Loucy (cell line): ENCODE results near the gene CAMTA2.
A peak's percentile ranks its signal among the peaks of the same experiment; 100 is the strongest.

Experiments used
- H2AFZ ChIP-seq: fragments of 200-600 bp; sonication (generic); 2 replicates; pipeline ENCODE4 v1.6.0; 2016; ENCODE audit warnings: antibody characterized with exemption, mild to moderate bottlenecking, low read length, moderate library complexity
- H3F3A ChIP-seq: fragments of 200-600 bp; 2 replicates; pipeline ENCODE4 v1.6.0; 2016; ENCODE audit warnings: antibody characterized with exemption, low read depth, mild to moderate bottlenecking
- H3K27me3 ChIP-seq: fragments of 200-600 bp; sonication (generic); 2 replicates; pipeline ENCODE4 v1.6.1; 2014; ENCODE audit warnings: low read length, mild to moderate bottlenecking; ENCODE audit not compliant: insufficient read depth, poor library complexity, severe bottlenecking
- H3K36me3 ChIP-seq: fragments of 200-600 bp; sonication (generic); 2 replicates; pipeline ENCODE4 v1.6.1; 2016; ENCODE audit warnings: low read length; ENCODE audit not compliant: insufficient read depth
- H3K4me1 ChIP-seq: fragments of 200-600 bp; sonication (generic); 2 replicates; pipeline ENCODE4 v1.5.1; 2014; ENCODE audit warnings: low read length, mild to moderate bottlenecking; ENCODE audit not compliant: insufficient read depth, poor library complexity, severe bottlenecking
- H3K4me2 ChIP-seq: fragments of 200-600 bp; sonication (generic); 2 replicates; pipeline ENCODE4 v1.6.0; 2014; ENCODE audit warnings: antibody characterized with exemption, low read length, low read depth, mild to moderate bottlenecking; ENCODE audit not compliant: poor library complexity, severe bottlenecking
- H3K4me3 ChIP-seq: fragments of 200-600 bp; sonication (generic); 2 replicates; pipeline ENCODE4 v1.5.1; 2014; ENCODE audit warnings: low read length, mild to moderate bottlenecking, mixed read lengths; ENCODE audit not compliant: poor library complexity, severe bottlenecking
- H3K79me2 ChIP-seq: fragments of 200-600 bp; sonication (generic); 2 replicates; pipeline ENCODE4 v1.6.1; 2014; ENCODE audit warnings: low read length; ENCODE audit not compliant: insufficient read depth
- H3K9ac ChIP-seq: fragments of 200-600 bp; sonication (generic); 2 replicates; pipeline ENCODE4 v1.6.0; 2014; ENCODE audit warnings: mild to moderate bottlenecking, low read depth, low read length, moderate library complexity; ENCODE audit not compliant: poor library complexity, severe bottlenecking
- H3K9me2 ChIP-seq: fragments of 200-600 bp; sonication (generic); replicated peaks from 2 replicates; pipeline ENCODE4 v1.6.1; 2016; ENCODE audit warnings: low read depth, low read length, mixed read lengths
- H3K9me3 ChIP-seq: fragments of 200-600 bp; sonication (generic); 2 replicates; pipeline ENCODE4 v1.6.1; 2014; ENCODE audit warnings: mild to moderate bottlenecking, antibody characterized with exemption, low read length, low read depth; ENCODE audit not compliant: insufficient read depth
- H4K20me1 ChIP-seq: fragments of 200-600 bp; sonication (generic); 2 replicates; pipeline ENCODE4 v1.6.0; 2014; ENCODE audit warnings: antibody characterized with exemption, low read length, mild to moderate bottlenecking; ENCODE audit not compliant: insufficient read depth, poor library complexity, severe bottlenecking
- CTCF ChIP-seq: fragments of 200-600 bp; sonication (generic); conservative IDR thresholded peaks from 2 replicates; pipeline ENCODE4 v1.5.1; 2014; ENCODE audit warnings: mild to moderate bottlenecking, antibody characterized with exemption, low read length
- EZH2phosphoT487 ChIP-seq: fragments of 200-600 bp; IDR thresholded peaks from 2 replicates; pipeline ENCODE4 v1.6.1; 2018; ENCODE audit warnings: antibody characterized with exemption, mild to moderate bottlenecking, moderate library complexity, borderline replicate concordance

Gene CAMTA2

GRCh38 chr17:4986403-4986802, 1.1 kb downstream of the CAMTA2 start:
- H3K36me3 ChIP-seq: peaks cover 5% of the 10 kb centered on the region; the same call in 1 of the 2 replicates
- H3F3A ChIP-seq: no peaks in the 10 kb centered on the region
- peaks cover 24% of the 10 kb centered on the region; the same call in 1 of the 2 replicates for H3K79me2 ChIP-seq
- H3K4me2 ChIP-seq: peak overlapping the region; percentile 99
- TF ChIP-seq EZH2phosphoT487: no peak
- no peak for TF ChIP-seq CTCF
- H2AFZ ChIP-seq: no peak overlapping the region
- no peaks in the 10 kb centered on the region for H3K27me3 ChIP-seq
- no peaks in the 10 kb centered on the region for H3K9me2 ChIP-seq
- peak overlapping the region; percentile 96 for H3K4me3 ChIP-seq
- H3K9me3 ChIP-seq: no peaks in the 10 kb centered on the region
- peak overlapping the region; percentile 91 for H3K9ac ChIP-seq
- H4K20me1 ChIP-seq: no peaks in the 10 kb centered on the region
- H3K4me1 ChIP-seq: peaks cover 32% of the 10 kb centered on the region

- H3K9me2 ChIP-seq: no peaks in the 10 kb centered on the region
- H3K4me3 ChIP-seq: no peak overlapping the region
- TF ChIP-seq CTCF (no peak), EZH2phosphoT487 (no peak)
- H3K27me3 ChIP-seq: no peaks in the 10 kb centered on the region
- H3K36me3 ChIP-seq: peaks cover 5% of the 10 kb centered on the region; the same call in 1 of the 2 replicates
- H3K9me3 ChIP-seq: no peaks in the 10 kb centered on the region
- H3K4me1 ChIP-seq: peaks cover 19% of the 10 kb centered on the region
- H3K4me2 ChIP-seq: no peak overlapping the region
- H3K9ac ChIP-seq: no peak overlapping the region
- no peak overlapping the region for H2AFZ ChIP-seq
- H3F3A ChIP-seq: no peaks in the 10 kb centered on the region
- no peaks in the 10 kb centered on the region for H4K20me1 ChIP-seq
- H3K79me2 ChIP-seq: peaks cover 13% of the 10 kb centered on the region; the same call in 1 of the 2 replicates
Measured at GRCh38 chr17:4982305-4982704, 5.2 kb downstream of the CAMTA2 start.

- Histone ChIP-seq H3K27me3 (no peaks in the 10 kb centered on the region), H3K9me2 (no peaks in the 10 kb centered on the region), H3K79me2 (peaks cover under 1% of the 10 kb centered on the region; the same call in 1 of the 2 replicates), H4K20me1 (no peaks in the 10 kb centered on the region), H3K4me3 (no peak overlapping the region), H3K4me1 (peaks cover 7% of the 10 kb centered on the region), H2AFZ (no peak overlapping the region), H3K4me2 (peak overlapping the region; percentile 21), H3K9ac (no peak overlapping the region), H3K36me3 (peaks cover 8% of the 10 kb centered on the region; the same call in 1 of the 2 replicates), H3K9me3 (no peaks in the 10 kb centered on the region), H3F3A (no peaks in the 10 kb centered on the region)
- TF ChIP-seq EZH2phosphoT487 (no peak), CTCF (peak; percentile 81)
Measured at GRCh38 chr17:4980644-4981216, 6.7 kb downstream of the CAMTA2 start.
